ENCODE measurements around the gene STX7. TPM values are rescaled to one million over a fixed set of nuclear protein-coding genes. Genes with fewer than 3 reads are reported as not detected.

The STX7 gene
- total and polyA plus RNA-seq, 2 donors (not counting 3 experiments of a cell fraction or from before 2014, with no cell fraction given): 13.4 to 45.5 TPM

- Histone ChIP-seq H3K4me3 (replicated peaks in 1 of 3; ENCODE audit: insufficient read depth in 1 of 3, low read depth in 1 of 3, low read length in 3 of 3) (no peak overlapping the region), H3K79me2 (ENCODE audit: control insufficient read depth, insufficient read depth, low read length) (no peaks in the 10 kb centered on the region), H3K9me1 (replicated peaks; ENCODE audit: control insufficient read depth, extremely low read depth, insufficient read depth, low read length) (no peaks in the 10 kb centered on the region), H4K20me1 (replicated peaks; ENCODE audit: control insufficient read depth, extremely low read depth, insufficient read depth, low read length) (no peaks in the 10 kb centered on the region), H3K4me2 (ENCODE audit: insufficient read depth, low read length) (no peak overlapping the region), H3K4me1 (ENCODE audit: control insufficient read depth, extremely low read depth, insufficient read depth, low read length) (no peaks in the 10 kb centered on the region), H3K27ac (ENCODE audit: insufficient read depth, low read depth, low read length) (no peak overlapping the region), H3K9ac (replicated peaks; ENCODE audit: extremely low read depth, insufficient read depth, low read length) (no peak overlapping the region), H2AFZ (ENCODE audit: low read depth, low read length) (no peak overlapping the region), H3K36me3 (ENCODE audit: control insufficient read depth in 2 of 2, extremely low read depth in 1 of 2, insufficient read depth in 2 of 2, low read length in 2 of 2) (peaks cover 9 to 11% of the 10 kb centered on the region in 2 experiments), H3K9me3 (replicated peaks; ENCODE audit: control insufficient read depth, insufficient read depth, low read length) (no peaks in the 10 kb centered on the region), H3K27me3 (ENCODE audit: control insufficient read depth in 2 of 2, insufficient read depth in 2 of 2, low read length in 2 of 2) (no peaks in the 10 kb centered on the region)
- no TSS peak for BruUV-seq (replicated peaks)
- intact Hi-C loops (cut with micrococcal nuclease): no loop called here
- dilution Hi-C loops (cut with MboI; ENCODE audit: extremely low pct_ligation_motif_present, low sequenced_read_pairs): no loop called here
- DNase-seq (ENCODE audit: low read depth, low spot score): no peak
- POLR2A ChIA-PET: no interaction called here
- FAIRE-seq: no peak
- TF ChIP-seq GATA2 (IDR thresholded peaks at IDR 0.05; ENCODE audit: insufficient read depth, insufficient read length, low read depth, low read length) (no peak), CTCF (IDR thresholded peaks at IDR 0.05; ENCODE audit: extremely low read depth in 1 of 2, insufficient read depth in 1 of 2, low read depth in 1 of 2, low read length in 2 of 2) (no peak), MYC (IDR thresholded peaks at IDR 0.05; ENCODE audit: low read depth, low read length) (no peak), POLR2A (IDR thresholded peaks at IDR 0.05; ENCODE audit: low read depth, low read length) (no peak), FOS (IDR thresholded peaks at IDR 0.05; ENCODE audit: borderline replicate concordance, insufficient read depth, low read length) (no peak), MAX (IDR thresholded peaks at IDR 0.05; ENCODE audit: insufficient read depth, insufficient read length) (no peak), POLR2AphosphoS5 (IDR thresholded peaks at IDR 0.05; ENCODE audit: insufficient read depth, low read depth, low read length) (no peak), EZH2 (IDR thresholded peaks at IDR 0.05; ENCODE audit: borderline replicate concordance, low read depth, low read length, severe bottlenecking) (no peak), JUN (IDR thresholded peaks at IDR 0.05; ENCODE audit: borderline replicate concordance, insufficient read depth, insufficient read length, low read depth) (no peak)
- CTCF ChIA-PET: interaction anchor here (0.8 to 1.4 kb wide), 6 partner anchors 10 to 177 kb away, joined by 3 to 5 read pairs (median 4); no protein-coding TSS in a partner anchor
These were observed 56.2 kb downstream of the STX7 start for GRCh38 chr6:132456700-132457143.

All from endothelial cell of umbilical vein (primary cell).